Right renal cortex interstitium (tissue), 3 donors: ENCODE measurements around the gene KLHL5. TPM values are rescaled to one million over a fixed set of nuclear protein-coding genes. Genes with fewer than 3 reads are reported as not detected.

Source experiments
- DNase-seq, 3 donors: peaks; one replicate each; pipeline ENCODE4 v3.0.0-alpha.2; 2013; ENCODE audit warnings: low read depth in 3 of 3, low spot score in 2 of 3
- polyA plus RNA-seq, 3 donors: library from polyadenylated mRNA; unstranded; fragments of 120-200 nt; gene quantifications; one replicate each; pipeline ENCODE4 v1.2.1, GENCODE V29; 2013; ENCODE audit not compliant: insufficient read length in 3 of 3

Gene KLHL5
- polyA plus RNA-seq, 3 donors: 44.6 to 49.0 (median 47.2) TPM

GRCh38 chr4:39166669-39167068 lies 104.6 kb downstream of the KLHL5 start:
- DNase-seq: no peak

GRCh38 chr4:39169426-39169825 lies 107.4 kb downstream of the KLHL5 start:
- DNase-seq: no peak

- DNase-seq: no peak
Measured at GRCh38 chr4:39170301-39170700, 108.3 kb downstream of the KLHL5 start.

Other genes starting within 250 kb of the KLHL5 start
- under 1 TPM; 0.58 to 0.74 (median 0.61) TPM for gene TLR6, start 205.4 kb upstream of the KLHL5 start, polyA plus RNA-seq
- gene FAM114A1, start 194.4 kb upstream of the KLHL5 start, polyA plus RNA-seq: 10 to 100 TPM; 30.4 to 36.7 (median 32.9) TPM
- gene TMEM156, start 29.8 kb upstream of the KLHL5 start, polyA plus RNA-seq: 1 to 10 TPM; 2.8 to 4.9 (median 4.8) TPM
- 10 to 100 TPM; 88.0 to 90.0 (median 89.7) TPM for gene WDR19, start 120.3 kb downstream of the KLHL5 start, polyA plus RNA-seq